Activated gamma-delta T cell (primary cell): ENCODE data around the gene USP36.
"Not testable (repeated sequence)": the region's sequence is repeated elsewhere in the genome, so short reads cannot be mapped to it uniquely, and the experiment has no call there.

ENCODE experiments used
- DNase-seq: peaks from one replicate; lab custom pipeline; 2025; lab: John Stamatoyannopoulos, UW

The USP36 gene

DNA sequence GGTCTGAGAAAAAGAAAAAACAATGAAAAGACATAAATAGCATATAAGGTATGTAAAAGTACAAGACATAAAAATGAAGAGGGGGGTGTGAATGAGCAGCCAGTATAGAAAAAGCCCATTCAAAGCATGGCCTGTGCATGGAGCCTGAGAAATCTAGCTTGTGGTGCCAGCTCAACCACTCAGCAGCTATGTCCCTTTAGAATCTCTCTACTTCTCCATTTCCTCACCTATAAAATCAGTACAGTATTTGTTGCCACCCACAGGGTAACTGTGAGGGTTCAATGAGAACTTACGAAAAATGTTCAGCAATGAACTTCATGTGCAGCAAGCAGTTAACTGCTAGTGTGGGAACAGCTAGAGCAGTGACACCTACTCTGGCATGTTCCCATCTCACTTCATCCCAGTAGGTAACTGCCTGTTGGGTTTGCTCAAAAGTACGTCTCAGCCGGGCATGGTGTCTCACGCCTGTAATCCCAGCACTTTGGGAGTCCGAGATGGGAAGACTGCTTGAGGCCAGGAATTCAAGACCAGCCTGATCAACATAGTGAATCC lies 73.8 kb downstream of the USP36 start:
- DNase-seq, result no peak

DNA sequence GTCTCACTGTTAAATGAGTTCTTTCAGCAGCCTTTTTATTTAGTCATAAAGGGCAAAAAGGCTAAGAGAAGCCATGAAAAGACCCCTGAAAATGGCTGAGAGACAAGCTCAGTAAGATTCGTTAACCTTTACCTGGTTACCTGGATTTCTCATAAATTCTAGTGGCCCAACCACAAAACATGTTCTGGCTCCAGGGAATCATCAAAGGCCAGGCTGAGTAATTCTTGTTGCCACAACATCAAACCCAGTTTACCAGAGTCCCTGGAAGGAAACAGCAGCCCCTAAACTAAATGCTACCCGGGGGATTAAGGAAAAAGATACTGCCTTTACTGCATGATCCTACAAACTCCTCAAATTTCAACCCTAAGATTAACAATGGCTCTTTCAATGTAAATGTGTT lies 74.4 kb downstream of the USP36 start:
- DNase-seq, result no peak

DNA sequence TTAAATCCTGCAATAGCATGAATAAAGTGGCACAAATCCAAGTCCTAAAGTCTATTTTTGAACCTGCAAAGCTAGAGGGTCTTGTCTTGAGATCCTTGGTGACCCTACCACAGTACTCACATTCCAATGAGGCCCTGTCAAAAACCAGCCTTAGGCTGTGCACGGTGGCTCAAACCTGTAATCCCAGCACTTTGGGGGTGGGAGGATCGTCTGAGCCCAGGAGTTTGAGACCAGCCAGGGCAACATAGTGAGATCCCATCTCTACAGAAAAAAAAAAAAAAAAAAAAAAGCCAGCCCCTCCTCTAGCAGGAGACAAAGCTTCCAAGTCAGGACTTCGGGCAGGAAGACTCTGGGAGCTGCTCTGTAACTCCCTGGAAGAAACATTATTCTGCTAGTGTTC lies 74.8 kb downstream of the USP36 start:
- DNase-seq, result no peak

DNA sequence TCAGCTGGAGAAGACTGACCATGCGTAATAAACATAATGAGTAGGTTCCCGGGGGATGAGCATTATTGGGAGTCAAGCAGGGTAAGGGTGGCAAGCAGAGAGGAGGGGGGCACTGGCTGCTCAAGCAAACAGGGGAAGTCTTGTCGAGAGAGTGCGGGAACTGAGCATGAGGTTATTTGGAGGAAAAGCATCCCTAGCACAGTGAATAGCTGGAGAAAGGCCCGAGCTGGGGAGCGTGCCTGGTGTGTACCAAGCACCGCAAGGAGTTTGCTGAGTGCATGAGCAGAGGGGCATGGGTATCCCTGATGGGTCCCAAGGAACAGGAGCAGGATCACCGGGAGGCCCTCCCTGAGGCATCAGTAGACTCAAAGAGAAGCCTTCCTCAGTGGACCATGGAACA lies 75.7 kb downstream of the USP36 start:
- DNase-seq, result no peak

DNA sequence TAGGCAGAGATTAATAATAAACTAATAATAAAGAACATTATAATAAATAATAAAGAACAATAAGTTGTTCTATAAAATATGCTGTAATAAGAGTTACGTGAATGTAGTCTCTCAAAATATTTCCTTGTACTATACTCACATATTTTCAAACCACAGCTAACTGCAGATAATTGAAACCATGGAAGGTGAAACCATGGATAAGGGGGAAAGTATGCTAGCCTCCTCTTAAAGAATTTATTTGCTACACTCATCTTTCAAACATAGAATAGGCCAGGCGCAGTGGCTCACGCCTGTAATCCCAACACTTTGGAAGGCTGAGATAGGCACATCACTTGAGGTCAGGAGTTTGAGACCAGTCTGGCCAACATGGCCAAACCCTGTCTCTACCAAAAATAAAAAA lies 77.1 kb downstream of the USP36 start:
- DNase-seq, result no peak

DNA sequence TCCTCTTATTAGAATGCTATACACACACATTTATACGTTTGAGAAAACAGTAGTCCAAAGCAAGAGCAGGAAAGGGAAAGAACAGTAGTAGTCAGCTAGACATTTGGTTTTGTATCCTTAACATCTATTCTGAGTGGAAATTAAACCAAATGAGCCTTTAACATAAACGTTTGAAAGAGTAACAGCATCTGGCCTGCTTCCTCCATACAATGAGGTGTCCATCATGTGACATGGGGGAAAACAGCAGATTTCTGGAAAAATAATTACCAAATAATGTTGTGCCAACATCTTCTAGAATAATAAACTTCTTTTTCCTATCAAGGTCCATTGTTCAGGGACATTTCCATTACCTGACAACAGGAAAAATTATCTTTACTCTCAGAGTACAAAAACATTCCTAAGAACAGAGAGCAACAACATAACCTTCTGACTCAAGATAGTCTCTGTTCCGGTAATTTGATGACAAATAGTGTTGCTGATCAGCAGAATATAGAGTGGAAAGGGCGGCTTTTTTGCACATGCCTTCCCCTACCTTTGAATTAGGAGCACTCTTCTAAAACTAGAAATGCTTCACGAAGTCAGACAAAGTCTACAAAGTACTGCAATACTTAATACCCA lies 78.7 kb downstream of the USP36 start:
- DNase-seq, result no peak

DNA sequence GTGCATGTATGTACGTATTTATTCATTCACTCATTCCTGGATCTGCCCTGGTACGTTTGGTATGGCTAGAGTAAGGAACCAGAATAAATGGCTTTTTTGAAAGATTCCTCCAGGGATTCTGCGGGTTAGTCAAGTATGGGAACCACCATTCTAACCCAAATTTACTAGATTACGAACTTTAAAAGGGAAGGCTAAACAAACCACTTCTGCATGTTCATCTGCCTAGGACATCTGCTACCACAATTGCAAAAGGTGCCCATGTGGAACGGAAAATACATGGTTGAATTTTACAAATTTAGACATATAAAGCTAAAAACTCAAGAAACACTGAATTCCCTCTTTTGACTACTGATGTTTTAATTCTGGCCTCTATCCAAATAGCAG lies 80.7 kb downstream of the USP36 start:
- DNase-seq, result no peak

DNA sequence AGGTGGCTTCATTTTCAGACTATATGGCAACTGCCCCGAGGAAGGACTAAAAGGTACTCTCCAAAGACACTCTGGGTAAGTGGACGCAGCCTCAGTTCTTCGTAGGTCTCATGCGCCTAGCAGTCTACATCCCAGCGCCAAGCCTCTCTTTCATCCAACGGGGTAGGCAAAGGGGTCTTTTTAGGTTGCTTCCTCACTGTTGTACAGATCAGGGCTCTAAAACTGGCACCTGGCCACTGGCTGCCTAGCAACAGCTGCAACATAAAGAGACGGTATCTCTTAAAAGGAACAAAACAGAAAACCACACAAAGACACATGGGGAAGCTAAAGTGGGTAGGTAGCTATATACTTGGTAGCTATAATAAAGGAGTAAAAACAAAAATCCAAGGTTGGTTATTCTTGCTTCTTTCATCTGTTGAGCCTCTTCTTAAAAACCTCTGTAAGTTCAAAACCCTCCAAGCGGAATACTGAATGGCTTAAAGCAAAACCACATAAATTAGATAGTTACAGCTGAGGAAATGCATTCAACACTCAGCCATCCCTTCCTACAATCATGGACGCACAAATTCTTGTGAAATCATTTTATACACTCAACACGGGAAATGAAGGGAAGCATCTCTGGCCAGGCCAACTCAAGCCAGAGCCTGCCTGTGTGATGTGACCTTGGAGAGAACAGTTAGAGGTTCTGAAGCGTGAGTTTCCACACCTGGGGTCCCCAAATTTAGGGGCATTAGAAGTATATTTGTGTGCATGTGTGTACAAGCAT lies 81.2 kb downstream of the USP36 start:
- no peak for DNase-seq

DNA sequence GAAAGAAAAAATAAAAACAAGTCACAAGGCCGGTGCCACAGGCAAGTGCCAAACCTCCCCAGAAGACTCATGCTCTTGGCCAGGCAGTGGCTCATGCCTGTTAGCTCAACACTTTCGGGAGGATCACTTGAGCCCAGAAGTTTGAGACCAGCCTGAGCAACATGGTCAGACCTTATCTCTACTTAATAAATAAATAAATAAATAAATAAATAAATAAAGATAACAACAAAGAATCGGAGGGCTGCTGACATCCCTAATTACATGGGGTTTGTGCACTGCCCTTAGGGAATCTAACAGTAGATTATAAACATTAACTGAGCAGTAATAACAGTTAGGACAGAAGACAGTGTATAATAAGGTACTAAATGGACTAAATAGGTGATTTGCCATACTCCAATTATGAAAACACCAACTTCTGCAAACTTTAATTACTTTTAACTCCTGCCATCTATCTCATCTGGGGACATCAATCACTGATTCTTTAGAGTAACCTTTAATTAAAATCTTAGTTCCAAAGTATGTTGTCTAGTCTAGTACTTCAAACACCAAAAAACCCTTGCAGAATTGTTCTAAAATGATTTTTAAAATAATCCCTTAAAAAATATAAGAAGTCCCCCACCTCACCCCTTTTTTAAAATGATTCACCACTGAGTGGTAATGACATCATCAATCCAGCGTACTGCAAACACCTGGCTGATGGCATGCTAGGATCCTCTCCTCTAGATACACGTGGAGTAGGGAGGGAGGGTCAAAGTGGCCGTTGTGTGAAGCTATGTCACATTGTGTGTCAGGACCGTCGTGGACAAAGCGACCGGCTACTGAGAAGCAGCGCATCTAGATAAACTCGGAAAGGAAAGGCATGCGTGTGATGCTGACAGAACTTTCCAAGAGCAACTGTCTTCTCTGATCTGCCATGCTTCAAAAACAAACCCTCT lies 87.0 kb downstream of the USP36 start:
- no peak for DNase-seq

DNA sequence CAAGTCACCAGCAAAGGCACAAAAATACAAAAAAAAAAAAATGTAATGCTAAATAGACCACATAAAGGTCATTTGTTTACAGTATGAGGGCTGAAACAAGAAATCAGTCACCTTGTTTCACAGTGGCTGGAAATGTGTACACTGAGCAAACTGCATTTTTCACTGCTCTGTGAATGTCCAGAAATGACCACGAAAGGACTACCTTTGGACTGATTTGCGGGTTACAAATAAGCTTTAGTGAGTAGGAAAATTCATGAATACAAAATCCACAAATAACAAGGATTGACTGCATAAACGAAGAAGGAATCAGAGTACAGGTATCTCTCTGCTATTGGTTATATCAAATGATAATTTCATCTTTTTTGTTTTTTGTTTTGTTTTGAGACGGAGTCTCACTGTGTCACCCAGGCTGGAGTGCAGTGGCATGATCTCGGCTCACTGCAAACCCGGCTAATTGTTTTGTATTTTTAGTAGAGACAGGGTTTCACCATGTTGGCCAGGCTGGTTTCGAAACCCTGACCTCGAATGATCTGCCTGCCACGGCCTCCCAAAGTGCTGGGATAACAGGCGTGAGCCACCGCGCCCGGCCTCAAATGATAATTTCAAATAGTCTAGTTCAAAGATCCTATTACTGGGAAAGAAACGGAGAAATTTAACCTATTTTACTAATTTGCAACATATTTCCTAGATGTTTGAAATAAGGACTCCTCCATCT lies 89.0 kb downstream of the USP36 start:
- DNase-seq, result no peak

DNA sequence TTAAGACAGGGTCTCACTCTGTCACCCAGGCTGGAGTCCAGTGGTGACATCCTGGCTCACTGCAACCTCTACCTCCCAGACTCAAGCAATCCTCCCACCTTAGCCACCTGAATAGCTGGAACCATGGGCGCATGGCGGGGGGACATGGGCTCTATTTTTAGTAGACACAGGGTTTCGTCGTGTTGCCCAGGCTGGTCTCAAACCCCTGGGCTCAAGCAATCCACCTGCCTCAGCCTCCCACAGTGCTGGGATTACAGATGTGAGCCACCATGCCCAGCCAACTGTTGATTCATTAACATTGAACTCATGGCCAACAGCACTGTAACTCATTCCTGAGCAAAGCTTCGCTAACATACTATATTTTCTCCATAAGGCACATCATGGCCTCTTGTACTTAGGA lies 89.6 kb downstream of the USP36 start:
- not testable (repeated sequence) for DNase-seq

DNA sequence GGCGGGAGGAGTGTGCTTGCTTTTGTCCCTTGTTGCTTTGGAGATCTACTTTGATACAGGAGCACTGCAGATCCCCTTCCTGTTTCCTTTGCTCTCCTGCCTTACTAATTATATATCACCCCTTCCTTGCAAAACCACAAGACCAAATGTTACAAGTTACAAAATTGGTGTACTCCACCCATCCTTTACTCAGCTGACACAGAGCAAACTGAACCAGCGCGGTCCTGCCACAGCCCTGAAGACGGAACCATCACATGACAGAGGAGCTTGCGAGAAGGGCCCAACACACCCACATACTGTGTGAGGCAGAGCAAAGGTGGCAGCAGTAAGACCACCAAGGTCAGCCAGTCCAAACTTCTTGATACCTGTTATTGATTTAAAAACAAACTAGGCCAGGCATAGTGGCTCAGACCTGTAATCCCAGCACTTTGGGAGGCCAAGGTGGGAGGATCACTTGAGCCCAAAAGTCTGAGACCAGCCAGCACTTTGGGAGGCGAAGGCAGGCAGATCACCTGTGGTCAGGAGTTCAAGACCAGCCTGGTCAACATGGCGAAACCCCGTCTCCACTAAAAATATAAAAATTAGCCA lies 91.8 kb downstream of the USP36 start:
- DNase-seq, result no peak

DNA sequence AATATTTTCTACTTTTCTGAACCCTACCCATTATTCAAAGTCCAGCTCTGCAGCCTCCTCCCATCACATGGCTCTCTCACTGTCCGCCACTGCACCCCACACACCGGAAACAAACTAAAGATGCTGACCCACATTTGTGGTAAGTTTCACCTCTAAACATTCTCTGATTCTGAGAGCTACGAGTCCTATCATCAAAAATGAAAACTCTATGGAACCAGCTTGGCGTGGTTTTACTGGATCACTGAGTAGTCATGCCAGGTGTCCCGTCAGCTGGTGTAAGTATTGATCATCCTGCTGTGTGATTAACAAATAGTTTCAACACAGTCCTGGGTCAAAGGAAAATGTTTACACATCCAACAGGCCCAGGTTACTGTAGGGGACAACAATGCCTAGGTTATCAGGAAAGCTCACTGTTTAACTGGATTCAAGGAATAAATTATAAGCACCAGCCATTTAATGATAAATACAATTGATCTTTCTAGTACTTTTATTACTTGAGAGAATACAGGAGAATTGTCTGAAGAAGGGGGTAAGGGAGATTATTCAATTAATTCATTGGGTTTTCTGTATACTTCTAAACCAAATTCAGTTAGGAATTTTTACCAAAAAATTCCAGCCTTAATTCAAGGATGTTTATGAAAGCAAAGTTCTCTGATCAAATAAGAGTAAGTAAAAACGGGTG lies 92.4 kb downstream of the USP36 start:
- no peak for DNase-seq

DNA sequence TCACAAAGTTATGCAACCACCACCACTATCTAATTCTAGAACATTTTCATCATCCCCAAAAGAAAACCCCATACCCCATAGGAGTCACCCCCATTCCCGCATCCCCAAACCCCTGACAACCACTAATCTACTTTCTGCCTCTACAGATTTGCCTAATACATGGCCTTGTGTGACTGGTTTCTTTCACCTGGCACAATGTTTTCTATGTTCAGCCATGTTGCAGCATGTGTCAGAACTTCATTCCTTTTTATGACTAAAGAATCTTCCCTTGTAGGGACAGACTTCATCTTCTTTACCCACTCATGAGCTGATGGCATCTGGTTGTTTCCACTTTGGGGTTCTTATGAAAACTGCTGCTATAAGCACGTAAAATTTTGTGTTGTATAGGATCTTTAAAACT lies 93.1 kb downstream of the USP36 start:
- DNase-seq, result no peak

DNA sequence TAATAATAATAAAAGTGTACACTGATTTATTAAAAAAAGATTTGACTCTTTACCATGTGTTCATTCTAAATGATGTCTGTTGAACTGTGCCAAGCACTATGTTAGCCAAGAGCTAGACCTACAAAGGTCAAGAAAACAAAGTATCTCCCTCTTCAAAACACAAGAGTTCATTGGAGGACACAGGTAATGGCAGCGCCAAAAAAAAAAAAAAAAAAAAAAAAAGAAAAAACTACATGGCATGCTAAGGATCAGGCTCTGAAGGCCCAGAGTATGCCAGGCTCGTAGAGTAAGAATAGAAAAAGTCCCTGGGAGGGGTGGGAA lies 93.7 kb downstream of the USP36 start:
- no peak for DNase-seq

DNA sequence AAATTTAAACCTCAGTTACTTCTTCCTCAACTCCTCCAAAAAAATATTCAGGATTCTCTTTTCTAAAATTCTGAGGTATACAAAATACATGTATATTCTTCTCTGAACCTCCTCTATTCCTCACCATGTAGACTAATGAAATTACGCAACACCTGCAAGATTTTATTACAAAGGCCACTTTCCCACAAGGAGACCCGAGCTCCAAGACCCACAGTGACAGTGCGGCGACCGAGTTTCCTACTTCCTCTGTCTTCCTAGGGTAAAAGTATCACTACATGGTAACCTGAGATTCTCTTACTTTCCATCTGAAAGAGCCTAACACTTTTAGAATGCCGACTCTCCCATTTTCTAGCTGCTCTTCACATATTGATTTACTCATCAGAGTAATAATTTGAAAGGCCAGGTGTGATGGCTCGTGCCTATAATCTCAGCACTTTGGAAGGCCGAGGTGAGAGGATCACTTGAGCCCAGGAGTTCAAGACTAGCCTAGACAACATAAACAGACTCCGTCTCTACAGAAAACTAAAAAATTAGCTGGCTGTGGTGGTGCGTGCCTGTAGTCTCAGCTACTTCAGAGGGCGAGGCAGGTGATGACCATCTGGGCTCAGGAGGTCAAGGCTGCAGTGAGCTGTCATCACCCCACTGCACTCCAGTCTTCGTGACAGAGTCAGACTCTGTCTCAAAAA lies 94.2 kb downstream of the USP36 start:
- DNase-seq, result no peak
